A549 (cell line): Measurements from ENCODE around the gene SETD1B. TPM values are rescaled to one million over a fixed set of nuclear protein-coding genes. Genes with fewer than 3 reads are reported as not detected.
A peak's percentile ranks its signal among the peaks of the same experiment; 100 is the strongest.

ENCODE experiments used
- ATAC-seq, 2 experiments: fragments of 200-7000 bp in 1 of 2; fragments of >200 bp in 1 of 2; cut with Nextera tagmentation in 1 of 2; cut with Tn5 transposase in 1 of 2; 3 replicates each; pipeline versions ENCODE4 v1.8.0 to v1.9.1; 2018 to 2020; ENCODE audit warnings: mild to moderate bottlenecking in 1 of 2, moderate library complexity in 1 of 2
- CTCF ChIA-PET: fragments of 300-600 bp; sonication (Branson Sonifier 250); formaldehyde crosslinking; extraction: SDS; loops from one replicate; lab custom pipeline; 2021; ENCODE audit warnings: antibody characterized with exemption, inconsistent platforms; lab: Yijun Ruan, JAX
- POLR2A ChIA-PET: fragments of 350-600 bp; formaldehyde crosslinking; extraction: SDS; loops from one replicate; lab custom pipeline; 2021; ENCODE audit warnings: antibody characterized with exemption, inconsistent platforms; lab: Yijun Ruan, JAX
- DNase-seq, 2 experiments: peaks; one replicate each; pipeline versions ENCODE4 v3.0.0 to v3.0.0-alpha.2; 2011 to 2016; ENCODE audit warnings: low read depth in 1 of 2, low spot score in 1 of 2
- FAIRE-seq: peaks from 2 replicates; lab custom pipeline; 2011; peaks lifted over from hg19 to GRCh38; lab: Jason Lieb, UNC
- H3K27ac ChIP-seq, 2 experiments: fragments of >200 bp; sonication (Bioruptor Twin); formaldehyde crosslinking; 3 replicates each; pipeline ENCODE4 v1.5.1; 2016 to 2017
- H3K4me1 ChIP-seq: fragments of >200 bp; sonication (Bioruptor Twin); formaldehyde crosslinking; 3 replicates; pipeline ENCODE4 v1.6.1; 2016
- H3K4me2 ChIP-seq: fragments of >200 bp; sonication (Bioruptor Twin); formaldehyde crosslinking; 3 replicates; pipeline ENCODE4 v1.6.1; 2016
- H3K4me3 ChIP-seq: fragments of >200 bp; sonication (Bioruptor Twin); formaldehyde crosslinking; 3 replicates; pipeline ENCODE4 v1.5.1; 2016
- H3K9me3 ChIP-seq: fragments of >200 bp; sonication (Bioruptor Twin); formaldehyde crosslinking; 3 replicates; pipeline ENCODE4 v1.6.1; 2016
- BHLHE40 ChIP-seq: IDR thresholded peaks from 2 replicates; pipeline ENCODE4 v1.6.1; 2012; ENCODE audit warnings: low read depth, low read length, inconsistent platforms
- CBX8 ChIP-seq: fragments of 200-600 bp; sonication (generic); IDR thresholded peaks from 2 replicates; pipeline ENCODE4 v1.6.1; 2016
- CEBPB ChIP-seq, 2 experiments: fragments of >200 bp in 1 of 2; sonication (Bioruptor Twin) in 1 of 2; formaldehyde crosslinking in 1 of 2; IDR thresholded peaks; 2 replicates each; pipeline ENCODE4 v1.6.1; 2012 to 2016
- EHF ChIP-seq: fragments of 250-450 bp; sonication (Bioruptor Pico); IDR thresholded peaks from 2 replicates; pipeline ENCODE4 v1.5.0; 2020; ENCODE audit warnings: mild to moderate bottlenecking
- EP300 ChIP-seq, 2 experiments: fragments of >200 bp; sonication (Bioruptor Twin); formaldehyde crosslinking; IDR thresholded peaks; 2 replicates in 1 of 2; 3 replicates in 1 of 2; pipeline ENCODE4 v1.6.1; 2016 to 2017
- FOSB ChIP-seq: fragments of 250-450 bp; sonication (Bioruptor Pico); IDR thresholded peaks from 2 replicates; pipeline ENCODE4 v1.5.0; 2020; ENCODE audit warnings: mild to moderate bottlenecking, moderate library complexity
- FOSL2 ChIP-seq, 2 experiments: fragments of 450-650 bp in 1 of 2; fragments of >200 bp in 1 of 2; sonication (Bioruptor Twin) in 1 of 2; formaldehyde crosslinking; IDR thresholded peaks; 2 replicates each; pipeline versions ENCODE4 v1.5.0 to v1.6.1; 2016 to 2020; ENCODE audit warnings: mild to moderate bottlenecking in 1 of 2, moderate library complexity in 1 of 2
- FOXS1 ChIP-seq: fragments of 250-450 bp; sonication (Bioruptor Pico); IDR thresholded peaks from 2 replicates; pipeline ENCODE4 v1.5.0; 2020; ENCODE audit warnings: mild to moderate bottlenecking, moderate library complexity
- GATA3 ChIP-seq: IDR thresholded peaks from 2 replicates; pipeline ENCODE4 v1.6.1; 2012; ENCODE audit warnings: borderline replicate concordance
- HEYL ChIP-seq: fragments of 250-450 bp; sonication (Bioruptor Pico); IDR thresholded peaks from 2 replicates; pipeline ENCODE4 v1.8.0; 2021; ENCODE audit warnings: mild to moderate bottlenecking, moderate library complexity
- HOXA7 ChIP-seq: fragments of 250-450 bp; sonication (Bioruptor Pico); IDR thresholded peaks from 2 replicates; pipeline ENCODE4 v1.5.0; 2020; ENCODE audit warnings: mild to moderate bottlenecking, moderate library complexity
- HOXB13 ChIP-seq: fragments of 250-450 bp; sonication (Bioruptor Pico); IDR thresholded peaks from 2 replicates; pipeline ENCODE4 v1.5.0; 2020; ENCODE audit warnings: low read depth, mild to moderate bottlenecking, moderate library complexity
- HOXB5 ChIP-seq: fragments of 250-450 bp; sonication (Bioruptor Pico); IDR thresholded peaks from 2 replicates; pipeline ENCODE4 v1.5.0; 2020; ENCODE audit warnings: mild to moderate bottlenecking, moderate library complexity
- KDM5A ChIP-seq: fragments of 200-600 bp; sonication (generic); IDR thresholded peaks from 2 replicates; pipeline ENCODE4 v1.6.1; 2016; ENCODE audit warnings: antibody characterized with exemption, mild to moderate bottlenecking
- MAFK ChIP-seq: fragments of 450-650 bp; IDR thresholded peaks from 2 replicates; pipeline ENCODE4 v1.6.1; 2014; ENCODE audit not compliant: partially characterized antibody
- MAX ChIP-seq: IDR thresholded peaks from 2 replicates; pipeline ENCODE4 v1.6.1; 2012
- MYC ChIP-seq: IDR thresholded peaks from 2 replicates; pipeline ENCODE4 v1.6.1; 2012; ENCODE audit warnings: mild to moderate bottlenecking, inconsistent platforms, low read length, improper control_type of control experiment, borderline replicate concordance
- NR3C1 ChIP-seq: fragments of >200 bp; sonication (Bioruptor Twin); formaldehyde crosslinking; IDR thresholded peaks from 3 replicates; pipeline ENCODE4 v1.6.1; 2017
- PHF8 ChIP-seq: fragments of 200-600 bp; sonication (generic); IDR thresholded peaks from 2 replicates; pipeline ENCODE4 v1.6.1; 2016; ENCODE audit warnings: low read depth, mild to moderate bottlenecking, antibody characterized with exemption, moderate library complexity, borderline replicate concordance
- REST ChIP-seq: fragments of 200-600 bp; sonication (generic); IDR thresholded peaks from 2 replicates; pipeline ENCODE4 v1.6.1; 2016; ENCODE audit warnings: antibody characterized with exemption, mild to moderate bottlenecking, moderate library complexity
- RFX5 ChIP-seq: fragments of 450-650 bp; IDR thresholded peaks from 2 replicates; pipeline ENCODE4 v1.7.1; 2014; ENCODE audit warnings: antibody characterized with exemption, mild to moderate bottlenecking, moderate library complexity
- SMC3 ChIP-seq: fragments of >200 bp; sonication (Bioruptor Twin); formaldehyde crosslinking; IDR thresholded peaks from 3 replicates; pipeline ENCODE4 v1.6.1; 2018; ENCODE audit warnings: inconsistent platforms
- TFCP2L1 ChIP-seq: fragments of 250-450 bp; sonication (Bioruptor Pico); IDR thresholded peaks from 2 replicates; pipeline ENCODE4 v1.5.0; 2021; ENCODE audit warnings: mild to moderate bottlenecking
- TP53 ChIP-seq: fragments of 250-450 bp; sonication (Bioruptor Pico); IDR thresholded peaks from 2 replicates; pipeline ENCODE4 v1.5.0; 2021; ENCODE audit warnings: mild to moderate bottlenecking, moderate library complexity
- WGBS: methylation state at CpG from one replicate; pipeline ENCODE4 v1.1.6; 2017; ENCODE audit errors: missing lambda C conversion rate; 5-methylcytosine and 5-hydroxymethylcytosine counted together
- polyA plus RNA-seq, 4 experiments: library from polyadenylated mRNA; depleted of rRNA in 3 of 4; stranded (reverse); fragments of >200 nt; fragmentation: RNase III in 1 of 4; extraction: RNeasy Plus Mini Kit Qiagen cat#74134 plus additional on column Dnase treatment in 1 of 4; gene quantifications; 2 replicates in 3 of 4; 3 replicates in 1 of 4; pipeline ENCODE4 v1.2.3, GENCODE V29; 2011 to 2017
- TF ChIP-seq, protein P1 (sequence below): fragments of 450-650 bp; IDR thresholded peaks from 2 replicates; pipeline ENCODE4 v1.6.1; 2014; ENCODE audit warnings: antibody characterized with exemption
- TF ChIP-seq, protein P2 (sequence below): fragments of >200 bp; sonication (Bioruptor Twin); formaldehyde crosslinking; IDR thresholded peaks from 3 replicates; pipeline ENCODE4 v1.6.1; 2016

The SETD1B gene
- polyA plus RNA-seq, 2 of the 4 experiments (the other 2 are of a cell fraction): 1.1 to 8.6 TPM

GRCh38 chr12:121801595-121802484 lies 2.0 kb upstream of the SETD1B start (continued):
- no peak for TF ChIP-seq REST
- TF ChIP-seq, protein P1, sequence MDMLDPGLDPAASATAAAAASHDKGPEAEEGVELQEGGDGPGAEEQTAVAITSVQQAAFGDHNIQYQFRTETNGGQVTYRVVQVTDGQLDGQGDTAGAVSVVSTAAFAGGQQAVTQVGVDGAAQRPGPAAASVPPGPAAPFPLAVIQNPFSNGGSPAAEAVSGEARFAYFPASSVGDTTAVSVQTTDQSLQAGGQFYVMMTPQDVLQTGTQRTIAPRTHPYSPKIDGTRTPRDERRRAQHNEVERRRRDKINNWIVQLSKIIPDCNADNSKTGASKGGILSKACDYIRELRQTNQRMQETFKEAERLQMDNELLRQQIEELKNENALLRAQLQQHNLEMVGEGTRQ: no peak

GRCh38 chr12:121802485-121802842 lies 1.3 kb upstream of the SETD1B start:
- Histone ChIP-seq H3K27ac (peak overlapping the region; percentile 100), H3K9me3 (no peaks in the 10 kb centered on the region), H3K4me3 (peak overlapping the region; percentile 60), H3K4me2 (peak overlapping the region; percentile 78), H3K4me1 (peaks cover 57% of the 10 kb centered on the region)
- POLR2A ChIA-PET: interaction anchor here (0.9 to 3.3 kb wide), 8 partner anchors 8 to 116 kb away, joined by 3 to 35 read pairs (median 4); partner anchors contain the start of genes PSMD9, RHOF and TMEM120B
- FAIRE-seq (no peak), ATAC-seq (no peak), DNase-seq (no peak)
- CTCF ChIA-PET: interaction anchor here (0.6 to 72.2 kb wide), 5 partner anchors 8 to 297 kb away, joined by 3 to 2657 read pairs (median 6); partner anchors contain the start of genes PSMD9, RHOF and SETD1B
- WGBS: 0% methylated on average over 1 of the region's 1 CpG
- peak; percentile 39; the same call in 1 of the 2 replicates for TF ChIP-seq FOXS1
- TF ChIP-seq NR3C1: no peak
- TF ChIP-seq EHF (CRISPR knock-in tag): peak; percentile 68
- 0 out of 2 replicates have a peak, but pooled peaks have one; percentile 38 for TF ChIP-seq HOXA7 (CRISPR knock-in tag)
- TF ChIP-seq MAFK: no peak
- no peak; the same call in 1 of the 2 replicates for TF ChIP-seq FOSB
- TF ChIP-seq TFCP2L1 (CRISPR knock-in tag): 0 out of 2 replicates have a peak, but pooled peaks have one; percentile 84

GRCh38 chr12:121802843-121803698 lies 738 bp upstream of the SETD1B start:
- H3K27ac ChIP-seq: peak overlapping the region; percentile 100
- H3K4me3 ChIP-seq: peak overlapping the region; percentile 60
- ATAC-seq (peak; percentile 37 to 65), FAIRE-seq (no peak), DNase-seq (peak; percentile 87 to 96)
- H3K4me1 ChIP-seq: peaks cover 52% of the 10 kb centered on the region
- 2% methylated on average over 55 of the region's 65 CpGs for WGBS
- H3K4me2 ChIP-seq: peak overlapping the region; percentile 78
- no peaks in the 10 kb centered on the region for H3K9me3 ChIP-seq
- ChIA-PET CTCF (interaction anchor here (1.3 to 72.2 kb wide), 4 partner anchors 7 to 121 kb away, joined by 3 to 2657 read pairs (median 1332); partner anchors contain the start of genes PSMD9, RHOF and SETD1B), POLR2A (interaction anchor here (0.9 to 3.3 kb wide), 10 partner anchors 9 to 220 kb away, joined by 3 to 35 read pairs (median 4); partner anchors contain the start of genes PSMD9, RHOF and TMEM120B)
- TF ChIP-seq TP53: no peak
- TF ChIP-seq MAX: peak; percentile 79
- TF ChIP-seq NR3C1: no peak
- TF ChIP-seq CBX8: no peak
- TF ChIP-seq MYC: no peak; the same call in 1 of the 2 replicates
- TF ChIP-seq, protein P2, sequence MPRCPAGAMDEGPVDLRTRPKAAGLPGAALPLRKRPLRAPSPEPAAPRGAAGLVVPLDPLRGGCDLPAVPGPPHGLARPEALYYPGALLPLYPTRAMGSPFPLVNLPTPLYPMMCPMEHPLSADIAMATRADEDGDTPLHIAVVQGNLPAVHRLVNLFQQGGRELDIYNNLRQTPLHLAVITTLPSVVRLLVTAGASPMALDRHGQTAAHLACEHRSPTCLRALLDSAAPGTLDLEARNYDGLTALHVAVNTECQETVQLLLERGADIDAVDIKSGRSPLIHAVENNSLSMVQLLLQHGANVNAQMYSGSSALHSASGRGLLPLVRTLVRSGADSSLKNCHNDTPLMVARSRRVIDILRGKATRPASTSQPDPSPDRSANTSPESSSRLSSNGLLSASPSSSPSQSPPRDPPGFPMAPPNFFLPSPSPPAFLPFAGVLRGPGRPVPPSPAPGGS: peak; percentile 79; the same call in 2 of the 3 replicates
- TF ChIP-seq PHF8: 0 out of 2 replicates have a peak, but pooled peaks have one; percentile 39
- TF ChIP-seq BHLHE40: no peak
- no peak for TF ChIP-seq KDM5A
- no peak for TF ChIP-seq EP300 (IDR thresholded peaks at IDR 0.05)
- no peak for TF ChIP-seq GATA3
- 0 out of 2 replicates have a peak, but pooled peaks have one; percentile 49 for TF ChIP-seq RFX5
- no peak; the same call in 1 of the 2 replicates for TF ChIP-seq HOXB13 (CRISPR knock-in tag)
- TF ChIP-seq HEYL: no peak
- no peak for TF ChIP-seq FOSL2 (IDR thresholded peaks at IDR 0.05)
- TF ChIP-seq FOSL2 (CRISPR knock-in tag; IDR thresholded peaks at IDR 0.05): no peak
- TF ChIP-seq SMC3: no peak
- 0 out of 2 replicates have a peak, but pooled peaks have one; percentile 76 for TF ChIP-seq HOXB5 (CRISPR knock-in tag)
- no peak for TF ChIP-seq CEBPB (IDR thresholded peaks at IDR 0.05)
